HepG2 (cell line): Measurements from ENCODE around the gene RNF208. TPM values are rescaled to one million over a fixed set of nuclear protein-coding genes. Genes with fewer than 3 reads are reported as not detected.

ENCODE experiments used
- ARNT2 ChIP-seq: sonication (generic); formaldehyde crosslinking; IDR thresholded peaks from 2 replicates; pipeline ENCODE4 v1.8.0; 2022; ENCODE audit warnings: mild to moderate bottlenecking, low read depth, missing genetic modification reagents, moderate library complexity
- KAT2B ChIP-seq: fragments of 150-350 bp; IDR thresholded peaks from 2 replicates; pipeline ENCODE4 v1.6.1; 2014; ENCODE audit warnings: low read depth, low read length, borderline replicate concordance
- NFAT5 ChIP-seq: sonication (generic); formaldehyde crosslinking; IDR thresholded peaks from 2 replicates; pipeline ENCODE4 v1.4.0; 2020; ENCODE audit warnings: missing genetic modification reagents
- RFX1 ChIP-seq: fragments of 450-650 bp; IDR thresholded peaks from 2 replicates; pipeline ENCODE4 v1.6.1; 2017
- SNAPC2 ChIP-seq: sonication (generic); formaldehyde crosslinking; IDR thresholded peaks from 2 replicates; pipeline ENCODE4 v1.8.1; 2022; ENCODE audit warnings: mild to moderate bottlenecking, missing genetic modification reagents
- TARDBP ChIP-seq: sonication (generic); formaldehyde crosslinking; IDR thresholded peaks from 2 replicates; pipeline ENCODE4 v1.8.0; 2022; ENCODE audit warnings: mild to moderate bottlenecking, missing genetic modification reagents
- ZBTB3 ChIP-seq: sonication (generic); formaldehyde crosslinking; IDR thresholded peaks from 2 replicates; pipeline ENCODE4 v1.4.0; 2020; ENCODE audit warnings: low read depth, mild to moderate bottlenecking, moderate library complexity, missing genetic modification reagents, borderline replicate concordance
- ZKSCAN8 ChIP-seq: IDR thresholded peaks from 2 replicates; pipeline ENCODE4 v1.6.1; 2016; ENCODE audit warnings: borderline replicate concordance, missing genetic modification reagents, missing compliant biosample characterization
- ZNF296 ChIP-seq: sonication (generic); formaldehyde crosslinking; conservative IDR thresholded peaks from 2 replicates; pipeline ENCODE4 v1.5.0; 2020; ENCODE audit warnings: mild to moderate bottlenecking, missing genetic modification reagents
- ZNF30 ChIP-seq: sonication (generic); formaldehyde crosslinking; IDR thresholded peaks from 2 replicates; pipeline ENCODE4 v1.5.0; 2020; ENCODE audit warnings: mild to moderate bottlenecking, missing genetic modification reagents
- ZNF564 ChIP-seq: sonication (generic); formaldehyde crosslinking; IDR thresholded peaks from 2 replicates; pipeline ENCODE4 v1.8.1; 2023; ENCODE audit warnings: mild to moderate bottlenecking, missing genetic modification reagents
- ZSCAN29 ChIP-seq: sonication (generic); formaldehyde crosslinking; conservative IDR thresholded peaks from 2 replicates; pipeline ENCODE4 v1.4.0; 2020; ENCODE audit warnings: mild to moderate bottlenecking, missing genetic modification reagents
- polyA plus RNA-seq, 8 experiments: library from polyadenylated mRNA; depleted of rRNA in 3 of 8; stranded (reverse) in 7 of 8; unstranded in 1 of 8; fragments of >200 nt; fragmentation: Illumina TruSeq in 4 of 8; extraction: Trizol in 4 of 8; gene quantifications; 2 replicates each; pipeline versions ENCODE4 v1.2.1 to v1.2.3, GENCODE V29; 2011 to 2016; ENCODE audit warnings: low read depth in 4 of 8, missing spikeins in 1 of 8, mixed read lengths in 1 of 8; ENCODE audit not compliant: insufficient read depth in 1 of 8
- total RNA-seq, 5 experiments: library from RNA; depleted of rRNA; stranded (reverse); fragments of >200 nt; fragmentation: Illumina TruSeq; extraction: Trizol; gene quantifications; 2 replicates each; pipeline ENCODE4 v1.2.3, GENCODE V29; 2016; ENCODE audit warnings: low read depth in 1 of 5
- TF ChIP-seq, protein P1 (sequence below): fragments of 450-650 bp; IDR thresholded peaks from 2 replicates; pipeline ENCODE4 v1.6.1; 2017
- TF ChIP-seq, protein P2 (sequence below): sonication (generic); formaldehyde crosslinking; IDR thresholded peaks from 2 replicates; pipeline ENCODE4 v1.8.0; 2022; ENCODE audit warnings: mild to moderate bottlenecking, missing genetic modification reagents; ENCODE audit not compliant: insufficient replicate concordance
- TF ChIP-seq, protein P3 (sequence below): sonication (generic); formaldehyde crosslinking; IDR thresholded peaks from 2 replicates; pipeline ENCODE4 v1.4.0; 2020; ENCODE audit warnings: missing genetic modification reagents
- TF ChIP-seq, protein P4 (sequence below): IDR thresholded peaks from 2 replicates; pipeline ENCODE4 v1.6.1; 2018; ENCODE audit warnings: missing genetic modification reagents

Gene RNF208
- total and polyA plus RNA-seq, 2 of the 13 experiments (the other 11 are each of a cell fraction or from before 2014, with no cell fraction given), result 1.6 to 2.1 TPM

- peak; percentile 16; the same call in 1 of the 2 replicates for TF ChIP-seq ARNT2
- TF ChIP-seq, protein P1, sequence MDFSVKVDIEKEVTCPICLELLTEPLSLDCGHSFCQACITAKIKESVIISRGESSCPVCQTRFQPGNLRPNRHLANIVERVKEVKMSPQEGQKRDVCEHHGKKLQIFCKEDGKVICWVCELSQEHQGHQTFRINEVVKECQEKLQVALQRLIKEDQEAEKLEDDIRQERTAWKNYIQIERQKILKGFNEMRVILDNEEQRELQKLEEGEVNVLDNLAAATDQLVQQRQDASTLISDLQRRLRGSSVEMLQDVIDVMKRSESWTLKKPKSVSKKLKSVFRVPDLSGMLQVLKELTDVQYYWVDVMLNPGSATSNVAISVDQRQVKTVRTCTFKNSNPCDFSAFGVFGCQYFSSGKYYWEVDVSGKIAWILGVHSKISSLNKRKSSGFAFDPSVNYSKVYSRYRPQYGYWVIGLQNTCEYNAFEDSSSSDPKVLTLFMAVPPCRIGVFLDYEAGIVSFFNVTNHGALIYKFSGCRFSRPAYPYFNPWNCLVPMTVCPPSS, result no peak
- peak; percentile 47; the same call in 1 of the 2 replicates for TF ChIP-seq ZNF564 (CRISPR knock-in tag)
- TF ChIP-seq RFX1, result no peak
- peak; percentile 73; the same call in 1 of the 2 replicates for TF ChIP-seq SNAPC2 (CRISPR knock-in tag)
- TF ChIP-seq, protein P2, sequence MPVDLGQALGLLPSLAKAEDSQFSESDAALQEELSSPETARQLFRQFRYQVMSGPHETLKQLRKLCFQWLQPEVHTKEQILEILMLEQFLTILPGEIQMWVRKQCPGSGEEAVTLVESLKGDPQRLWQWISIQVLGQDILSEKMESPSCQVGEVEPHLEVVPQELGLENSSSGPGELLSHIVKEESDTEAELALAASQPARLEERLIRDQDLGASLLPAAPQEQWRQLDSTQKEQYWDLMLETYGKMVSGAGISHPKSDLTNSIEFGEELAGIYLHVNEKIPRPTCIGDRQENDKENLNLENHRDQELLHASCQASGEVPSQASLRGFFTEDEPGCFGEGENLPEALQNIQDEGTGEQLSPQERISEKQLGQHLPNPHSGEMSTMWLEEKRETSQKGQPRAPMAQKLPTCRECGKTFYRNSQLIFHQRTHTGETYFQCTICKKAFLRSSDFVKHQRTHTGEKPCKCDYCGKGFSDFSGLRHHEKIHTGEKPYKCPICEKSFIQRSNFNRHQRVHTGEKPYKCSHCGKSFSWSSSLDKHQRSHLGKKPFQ (CRISPR knock-in tag), result peak; percentile 67
- no peak for TF ChIP-seq ZNF30
- TF ChIP-seq ZBTB3 (CRISPR knock-in tag), result no peak
- TF ChIP-seq, protein P3, sequence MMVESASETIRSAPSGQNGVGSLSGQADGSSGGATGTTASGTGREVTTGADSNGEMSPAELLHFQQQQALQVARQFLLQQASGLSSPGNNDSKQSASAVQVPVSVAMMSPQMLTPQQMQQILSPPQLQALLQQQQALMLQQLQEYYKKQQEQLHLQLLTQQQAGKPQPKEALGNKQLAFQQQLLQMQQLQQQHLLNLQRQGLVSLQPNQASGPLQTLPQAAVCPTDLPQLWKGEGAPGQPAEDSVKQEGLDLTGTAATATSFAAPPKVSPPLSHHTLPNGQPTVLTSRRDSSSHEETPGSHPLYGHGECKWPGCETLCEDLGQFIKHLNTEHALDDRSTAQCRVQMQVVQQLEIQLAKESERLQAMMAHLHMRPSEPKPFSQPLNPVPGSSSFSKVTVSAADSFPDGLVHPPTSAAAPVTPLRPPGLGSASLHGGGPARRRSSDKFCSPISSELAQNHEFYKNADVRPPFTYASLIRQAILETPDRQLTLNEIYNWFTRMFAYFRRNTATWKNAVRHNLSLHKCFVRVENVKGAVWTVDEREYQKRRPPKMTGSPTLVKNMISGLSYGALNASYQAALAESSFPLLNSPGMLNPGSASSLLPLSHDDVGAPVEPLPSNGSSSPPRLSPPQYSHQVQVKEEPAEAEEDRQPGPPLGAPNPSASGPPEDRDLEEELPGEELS, result 0 out of 2 replicates have a peak, but pooled peaks have one; percentile 11
- TF ChIP-seq ZKSCAN8 (CRISPR knock-in tag), result no peak
- TF ChIP-seq KAT2B, result no peak
- TF ChIP-seq, protein P4, sequence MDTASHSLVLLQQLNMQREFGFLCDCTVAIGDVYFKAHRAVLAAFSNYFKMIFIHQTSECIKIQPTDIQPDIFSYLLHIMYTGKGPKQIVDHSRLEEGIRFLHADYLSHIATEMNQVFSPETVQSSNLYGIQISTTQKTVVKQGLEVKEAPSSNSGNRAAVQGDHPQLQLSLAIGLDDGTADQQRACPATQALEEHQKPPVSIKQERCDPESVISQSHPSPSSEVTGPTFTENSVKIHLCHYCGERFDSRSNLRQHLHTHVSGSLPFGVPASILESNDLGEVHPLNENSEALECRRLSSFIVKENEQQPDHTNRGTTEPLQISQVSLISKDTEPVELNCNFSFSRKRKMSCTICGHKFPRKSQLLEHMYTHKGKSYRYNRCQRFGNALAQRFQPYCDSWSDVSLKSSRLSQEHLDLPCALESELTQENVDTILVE (CRISPR knock-in tag), result no peak
- TF ChIP-seq ZNF296 (CRISPR knock-in tag), result peak; percentile 68; the same call in 1 of the 2 replicates
- TF ChIP-seq TARDBP, result peak; percentile 26; the same call in 1 of the 2 replicates
- no peak for TF ChIP-seq NFAT5 (CRISPR knock-in tag)
- no peak for TF ChIP-seq ZSCAN29 (CRISPR knock-in tag)
These were observed 13.6 kb upstream of the RNF208 start (continued) for GRCh38 chr9:137235424-137236237.
